OCI-LY1 (cell line): ENCODE data around the gene PRPSAP1.

Experiments used
- EZH2 ChIP-seq: fragments of 200-600 bp; sonication (generic), shearing (Covaris generic); IDR thresholded peaks from 2 replicates; pipeline ENCODE4 v1.8.0; 2017; ENCODE audit warnings: borderline replicate concordance, mixed run types, mild to moderate bottlenecking, antibody characterized with exemption, low read length, moderate library complexity, mixed read lengths
- TF ChIP-seq, protein P1 (sequence below): fragments of 200-600 bp; sonication (generic), shearing (Covaris generic); IDR thresholded peaks from 2 replicates; pipeline ENCODE4 v1.5.1; 2017; ENCODE audit warnings: mild to moderate bottlenecking, antibody characterized with exemption, low read length, moderate library complexity, mixed read lengths

DNA sequence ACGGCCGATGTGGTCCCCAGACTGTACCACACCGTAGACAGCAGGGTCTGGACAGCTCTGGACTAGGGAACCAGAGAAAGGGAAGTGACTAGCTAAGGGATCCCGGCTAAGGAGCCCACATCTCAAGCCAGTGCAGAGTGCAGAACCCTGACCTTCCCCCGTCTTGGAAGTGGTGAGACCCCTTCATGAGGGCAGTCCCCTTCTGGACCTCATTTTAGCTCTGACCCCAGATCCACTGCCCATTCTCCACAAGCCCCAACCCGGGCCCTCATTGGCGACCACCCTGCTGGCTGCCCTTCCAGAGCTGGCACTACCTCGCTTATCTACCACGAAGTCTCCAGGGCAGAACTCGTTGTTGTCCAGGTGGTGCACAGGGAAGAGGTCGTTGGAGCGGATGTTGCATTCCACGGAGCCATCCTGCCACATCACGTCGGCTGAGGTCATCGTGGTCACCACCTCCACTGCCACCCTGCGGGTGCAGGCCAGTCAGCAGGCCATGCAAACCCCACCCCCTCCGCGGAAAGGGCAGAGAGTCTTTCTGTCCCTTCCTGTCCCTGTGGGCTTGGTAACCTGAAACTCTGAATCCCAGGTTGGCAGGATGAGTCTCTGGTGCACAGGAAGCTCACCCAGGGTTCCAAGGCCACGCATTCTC lies 44.9 kb upstream of the PRPSAP1 start:
- TF ChIP-seq, protein P1, sequence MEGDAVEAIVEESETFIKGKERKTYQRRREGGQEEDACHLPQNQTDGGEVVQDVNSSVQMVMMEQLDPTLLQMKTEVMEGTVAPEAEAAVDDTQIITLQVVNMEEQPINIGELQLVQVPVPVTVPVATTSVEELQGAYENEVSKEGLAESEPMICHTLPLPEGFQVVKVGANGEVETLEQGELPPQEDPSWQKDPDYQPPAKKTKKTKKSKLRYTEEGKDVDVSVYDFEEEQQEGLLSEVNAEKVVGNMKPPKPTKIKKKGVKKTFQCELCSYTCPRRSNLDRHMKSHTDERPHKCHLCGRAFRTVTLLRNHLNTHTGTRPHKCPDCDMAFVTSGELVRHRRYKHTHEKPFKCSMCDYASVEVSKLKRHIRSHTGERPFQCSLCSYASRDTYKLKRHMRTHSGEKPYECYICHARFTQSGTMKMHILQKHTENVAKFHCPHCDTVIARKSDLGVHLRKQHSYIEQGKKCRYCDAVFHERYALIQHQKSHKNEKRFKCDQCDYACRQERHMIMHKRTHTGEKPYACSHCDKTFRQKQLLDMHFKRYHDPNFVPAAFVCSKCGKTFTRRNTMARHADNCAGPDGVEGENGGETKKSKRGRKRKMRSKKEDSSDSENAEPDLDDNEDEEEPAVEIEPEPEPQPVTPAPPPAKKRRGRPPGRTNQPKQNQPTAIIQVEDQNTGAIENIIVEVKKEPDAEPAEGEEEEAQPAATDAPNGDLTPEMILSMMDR, result no peak
- TF ChIP-seq EZH2, result no peak
